Astrocyte of the cerebellum (primary cell): ENCODE data around the gene EFCAB11.

ENCODE experiments used
- DNase-seq: peaks from one replicate; pipeline ENCODE4 v3.0.0-alpha.2; 2011; ENCODE audit warnings: low read depth
- H3K4me3 ChIP-seq: 2 replicates; pipeline ENCODE4 v1.5.1; 2011; ENCODE audit warnings: mild to moderate bottlenecking, low read depth, low read length, moderate library complexity
- in situ Hi-C: cut with HindIII; loops from 2 replicates; pipeline ENCODE4 v1.10.0; 2017; ENCODE audit warnings: low sequenced_read_pairs
- TF ChIP-seq, protein P1 (sequence below): IDR thresholded peaks from 2 replicates; pipeline ENCODE4 v1.5.1; 2012; ENCODE audit warnings: low read length, low read depth, moderate library complexity, mild to moderate bottlenecking; ENCODE audit errors: missing control alignments

Gene EFCAB11

DNA sequence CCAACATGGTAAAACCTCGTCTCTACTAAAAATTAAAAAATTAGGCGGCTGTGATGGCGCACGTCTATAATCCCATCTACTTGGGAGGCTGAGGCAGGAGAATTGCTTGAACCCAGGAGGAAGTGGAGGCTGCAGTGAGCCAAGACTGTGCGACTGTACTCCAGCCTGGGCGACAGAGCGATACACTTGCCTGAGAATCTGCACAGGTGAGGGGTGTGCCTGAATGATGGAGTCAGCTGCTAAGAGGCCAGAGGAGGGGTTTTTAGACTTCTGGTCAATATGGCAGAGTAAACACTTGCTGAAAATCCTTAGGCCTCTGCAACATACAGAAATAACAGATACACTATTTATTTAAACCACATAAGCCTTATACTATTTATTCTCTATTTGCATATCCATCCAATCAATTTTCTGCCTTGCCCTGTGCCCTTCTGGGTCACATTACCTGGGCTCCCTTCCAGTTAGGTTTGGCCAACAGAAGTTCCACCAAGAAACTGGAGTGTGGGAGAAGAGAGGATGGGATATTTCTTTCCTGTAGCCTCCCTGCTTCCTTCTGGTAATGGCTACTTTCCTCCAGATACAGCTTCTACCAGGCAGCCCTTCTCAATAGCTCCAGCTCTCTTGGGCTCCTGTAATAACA lies 117.6 kb downstream of the EFCAB11 start:
- DNase-seq = no peak
- TF ChIP-seq, protein P1, sequence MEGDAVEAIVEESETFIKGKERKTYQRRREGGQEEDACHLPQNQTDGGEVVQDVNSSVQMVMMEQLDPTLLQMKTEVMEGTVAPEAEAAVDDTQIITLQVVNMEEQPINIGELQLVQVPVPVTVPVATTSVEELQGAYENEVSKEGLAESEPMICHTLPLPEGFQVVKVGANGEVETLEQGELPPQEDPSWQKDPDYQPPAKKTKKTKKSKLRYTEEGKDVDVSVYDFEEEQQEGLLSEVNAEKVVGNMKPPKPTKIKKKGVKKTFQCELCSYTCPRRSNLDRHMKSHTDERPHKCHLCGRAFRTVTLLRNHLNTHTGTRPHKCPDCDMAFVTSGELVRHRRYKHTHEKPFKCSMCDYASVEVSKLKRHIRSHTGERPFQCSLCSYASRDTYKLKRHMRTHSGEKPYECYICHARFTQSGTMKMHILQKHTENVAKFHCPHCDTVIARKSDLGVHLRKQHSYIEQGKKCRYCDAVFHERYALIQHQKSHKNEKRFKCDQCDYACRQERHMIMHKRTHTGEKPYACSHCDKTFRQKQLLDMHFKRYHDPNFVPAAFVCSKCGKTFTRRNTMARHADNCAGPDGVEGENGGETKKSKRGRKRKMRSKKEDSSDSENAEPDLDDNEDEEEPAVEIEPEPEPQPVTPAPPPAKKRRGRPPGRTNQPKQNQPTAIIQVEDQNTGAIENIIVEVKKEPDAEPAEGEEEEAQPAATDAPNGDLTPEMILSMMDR = no peak
- in situ Hi-C loops = no loop called here
- H3K4me3 ChIP-seq = no peak overlapping the region

DNA sequence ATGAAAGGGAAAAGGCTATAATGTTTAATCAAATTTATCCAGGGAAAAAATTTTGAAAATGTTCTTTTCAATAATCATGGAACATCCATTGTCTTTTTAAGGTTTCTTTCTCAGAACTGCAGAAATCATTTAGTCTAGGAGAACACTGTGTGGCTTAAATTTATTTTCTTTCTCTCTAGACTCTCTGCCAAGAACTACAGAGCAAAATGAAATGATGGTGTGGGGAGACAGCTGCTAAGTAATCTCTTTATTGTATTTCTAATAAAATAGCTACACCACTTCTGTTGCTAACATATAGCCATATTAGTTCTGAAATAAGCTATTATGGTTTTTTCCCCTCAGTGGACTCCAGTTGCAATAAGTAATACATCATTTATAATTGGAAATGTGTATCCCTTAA lies 120.9 kb downstream of the EFCAB11 start:
- DNase-seq = no peak
- no peak overlapping the region for H3K4me3 ChIP-seq
- TF ChIP-seq, protein P1 = no peak
- in situ Hi-C loops = no loop called here

DNA sequence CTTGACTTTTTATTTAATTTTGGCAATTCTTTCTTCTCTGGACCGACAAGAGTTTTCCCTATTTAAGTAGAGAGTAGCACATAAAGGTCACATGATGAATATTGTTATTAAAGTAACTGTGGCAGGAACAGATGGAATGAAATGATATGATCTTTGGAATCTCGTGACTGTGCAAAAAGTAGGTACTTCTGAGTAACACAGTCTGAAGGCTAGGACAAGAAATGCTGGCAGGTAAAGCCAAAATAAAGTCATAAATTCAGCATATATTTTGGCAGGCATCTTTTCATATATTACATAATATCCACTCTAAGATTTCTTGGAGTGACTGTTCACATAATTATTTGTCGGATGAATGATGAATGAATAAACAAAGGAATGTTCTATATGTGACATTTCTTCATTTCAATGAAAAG lies 121.4 kb downstream of the EFCAB11 start:
- TF ChIP-seq, protein P1 = no peak
- in situ Hi-C loops = no loop called here

DNA sequence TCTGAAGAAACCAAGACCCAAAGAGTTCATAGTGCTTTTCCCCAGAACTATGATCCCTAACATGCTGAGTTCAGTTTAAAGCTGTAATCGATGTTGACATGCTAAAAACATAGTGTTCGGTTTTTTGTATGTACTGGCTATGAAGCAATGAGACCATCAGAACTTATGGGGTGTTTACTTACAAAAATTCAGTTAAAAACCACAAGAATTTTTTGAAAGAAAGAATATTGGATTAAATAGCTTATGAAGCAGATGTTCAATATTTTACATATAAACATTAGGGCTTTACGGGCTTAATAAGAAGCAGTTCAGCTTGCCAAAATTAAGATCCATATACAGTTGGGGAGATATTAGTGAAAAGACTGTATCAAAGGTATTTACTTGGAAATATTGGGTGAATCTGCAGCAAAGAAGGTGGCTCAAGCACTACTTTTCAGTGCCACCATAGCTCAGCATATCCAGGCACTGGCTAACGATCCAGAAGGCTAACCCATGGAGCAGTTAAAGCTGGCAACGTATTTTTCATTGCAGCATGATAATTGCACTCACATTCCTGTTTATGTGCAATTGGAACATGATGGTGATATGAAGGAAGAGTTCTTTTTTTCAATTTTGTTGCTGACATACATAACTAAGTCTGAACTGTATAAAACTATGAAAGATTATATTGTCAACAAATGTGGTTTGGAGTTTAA lies 125.9 kb downstream of the EFCAB11 start:
- in situ Hi-C loops = no loop called here
- DNase-seq = no peak
- TF ChIP-seq, protein P1 = no peak
- no peak overlapping the region for H3K4me3 ChIP-seq

More for the DNA sequence above, 121.4 kb downstream of the EFCAB11 start:
- DNase-seq = no peak
- H3K4me3 ChIP-seq = no peak overlapping the region

- no peak for DNase-seq
- TF ChIP-seq, protein P1 = no peak
- H3K4me3 ChIP-seq = no peak overlapping the region
- in situ Hi-C loops = no loop called here
These were observed 127.3 kb downstream of the EFCAB11 start for GRCh38 chr14:89827265-89827664.

DNA sequence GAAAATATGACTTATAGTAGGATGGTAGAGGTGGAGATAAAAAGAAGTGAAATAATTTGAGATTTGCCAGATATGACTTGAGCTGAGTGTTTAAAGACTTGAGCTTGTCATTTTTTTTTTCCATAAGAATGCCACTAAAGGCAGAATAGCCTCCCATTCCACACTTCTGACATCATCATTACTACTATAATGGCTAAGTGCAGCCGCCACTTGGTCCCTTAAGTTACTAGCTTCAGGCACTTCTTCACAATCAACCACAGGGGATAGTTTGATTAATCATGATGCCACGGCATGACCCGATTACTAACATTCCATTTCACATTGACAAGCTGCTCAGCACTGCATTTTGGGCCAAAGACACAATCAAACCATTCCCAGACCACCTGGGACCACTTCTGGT lies 127.9 kb downstream of the EFCAB11 start:
- no peak overlapping the region for H3K4me3 ChIP-seq
- in situ Hi-C loops = no loop called here
- DNase-seq = no peak
- TF ChIP-seq, protein P1 = no peak
